ENCODE data around the gene ROR2.

Gene ROR2

DNA sequence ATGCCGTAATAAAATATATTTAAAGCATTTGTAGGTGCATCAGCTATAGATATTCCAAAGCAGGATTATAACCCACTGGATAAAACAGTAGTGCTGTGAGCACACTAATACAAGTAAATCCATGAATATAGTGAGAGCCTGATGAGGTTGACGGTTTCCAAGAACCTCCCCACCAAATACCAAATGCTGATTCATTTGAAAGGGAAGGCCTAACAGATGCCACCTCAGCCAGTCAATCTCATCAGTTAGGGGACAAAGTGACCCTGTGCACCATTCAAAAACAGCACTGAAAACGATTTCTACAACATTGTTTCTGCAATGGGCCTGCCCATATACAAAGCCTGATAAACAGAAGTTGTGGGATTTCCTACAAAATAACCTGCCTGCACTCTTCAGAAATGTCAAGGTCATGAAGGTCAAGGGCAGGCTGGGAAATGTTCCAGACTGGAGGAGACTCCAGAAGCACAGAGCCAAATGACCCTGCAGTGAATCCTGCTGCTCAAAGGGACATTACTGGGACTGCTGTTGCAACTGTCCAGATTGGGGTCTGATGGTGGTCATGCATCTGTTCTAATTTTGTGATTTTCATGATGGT lies 69.6 kb downstream of the ROR2 start:
- Mint-ChIP-seq H3K27me3 (peaks cover 3 to 6% of the 10 kb centered on the region in 2 donors), H3K27ac (no peak overlapping the region), H3K9me3 (no peaks in the 10 kb centered on the region), H3K36me3 (no peaks in the 10 kb centered on the region), H3K4me3 (no peak overlapping the region), H3K4me1 (no peaks in the 10 kb centered on the region)
- DNase-seq (no peak), ATAC-seq (replicated peaks) (no peak)

DNA sequence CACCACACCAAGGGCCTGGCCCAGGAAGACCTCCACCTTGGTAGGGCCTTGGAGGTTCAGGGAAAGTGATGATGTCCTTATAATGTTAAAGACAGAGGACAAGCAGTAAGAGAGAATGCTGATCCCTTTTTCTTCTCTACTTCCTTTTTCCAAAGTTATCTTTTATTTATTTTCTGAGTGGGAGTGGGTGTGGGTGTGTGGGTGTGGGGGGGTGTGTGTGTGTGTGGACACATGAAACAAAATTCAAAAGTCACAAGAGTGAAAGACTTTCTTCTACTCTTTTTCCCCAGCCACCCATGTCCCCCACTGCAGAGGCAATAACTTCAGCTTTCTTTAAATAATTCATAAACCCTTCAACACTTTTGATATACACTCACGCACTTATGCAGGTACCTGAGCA lies 70.8 kb downstream of the ROR2 start:
- no peaks in the 10 kb centered on the region for H3K4me1 Mint-ChIP-seq
- no peaks in the 10 kb centered on the region for H3K9me3 Mint-ChIP-seq
- no peak overlapping the region for H3K27ac Mint-ChIP-seq
- DNase-seq (no peak), ATAC-seq (replicated peaks) (no peak)
- no peaks in the 10 kb centered on the region for H3K36me3 Mint-ChIP-seq
- no peak overlapping the region for H3K4me3 Mint-ChIP-seq
- H3K27me3 Mint-ChIP-seq, result peaks cover 7 to 8% of the 10 kb centered on the region in 2 donors

DNA sequence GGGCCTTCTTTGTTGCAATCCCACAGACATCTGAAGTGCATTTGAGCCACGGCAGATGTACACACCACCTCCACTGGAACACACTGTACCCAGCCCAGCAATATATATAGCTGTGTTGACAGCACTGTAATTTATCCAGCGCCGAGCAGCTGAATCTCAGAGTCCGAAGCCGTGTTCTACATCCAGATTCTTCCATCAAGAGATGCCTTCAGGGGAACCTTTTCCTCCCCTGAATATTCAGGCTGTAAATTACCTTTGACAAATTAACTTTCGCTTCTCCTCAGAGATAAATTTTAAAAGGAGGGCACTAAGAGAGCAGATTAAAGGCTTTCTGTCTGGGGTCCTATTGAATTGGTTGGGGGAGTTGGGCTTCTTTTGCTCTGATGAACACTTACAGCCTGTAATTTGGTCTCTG lies 76.4 kb downstream of the ROR2 start:
- no peak for DNase-seq
- ATAC-seq (replicated peaks), result no peak
- Mint-ChIP-seq H3K36me3 (no peaks in the 10 kb centered on the region), H3K27me3 (peaks cover 17 to 22% of the 10 kb centered on the region in 2 donors), H3K9me3 (no peaks in the 10 kb centered on the region), H3K27ac (no peak overlapping the region), H3K4me1 (no peaks in the 10 kb centered on the region), H3K4me3 (no peak overlapping the region)

DNA sequence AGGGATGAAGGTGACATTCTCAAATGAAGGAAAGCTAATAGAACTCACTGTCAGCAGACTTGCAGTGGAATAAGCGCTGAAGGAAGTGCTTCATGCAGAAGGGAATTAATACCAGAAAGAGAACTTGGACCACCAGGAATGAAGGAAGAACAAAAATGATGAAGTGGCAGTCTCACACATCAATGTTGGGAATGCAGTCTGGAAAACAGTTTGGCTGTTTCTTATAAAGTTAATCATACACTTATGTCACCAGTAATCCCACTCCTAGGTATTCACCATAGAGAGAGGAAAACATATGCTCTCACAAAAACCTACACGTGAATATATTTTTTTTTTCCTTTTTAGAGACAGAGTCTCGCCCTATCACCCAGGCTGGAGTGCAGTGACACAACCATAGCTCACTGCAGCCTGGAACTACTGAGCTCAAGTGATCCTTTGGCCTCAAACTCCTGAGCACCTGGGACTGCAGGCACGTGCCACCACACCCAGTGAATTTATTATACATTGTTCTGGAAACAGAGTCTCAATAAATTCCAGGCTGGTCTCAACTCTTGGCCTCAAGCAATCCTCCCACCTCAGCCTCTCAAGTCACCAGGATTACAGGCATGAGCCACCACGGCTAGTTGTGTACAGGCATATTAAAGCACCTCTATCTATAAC lies 81.2 kb downstream of the ROR2 start:
- Mint-ChIP-seq H3K27ac (no peak overlapping the region), H3K36me3 (no peaks in the 10 kb centered on the region), H3K9me3 (no peaks in the 10 kb centered on the region), H3K27me3 (peaks cover 23 to 33% of the 10 kb centered on the region in 2 donors), H3K4me3 (no peak overlapping the region), H3K4me1 (no peaks in the 10 kb centered on the region)
- ATAC-seq (replicated peaks), result no peak
- DNase-seq, result no peak

DNA sequence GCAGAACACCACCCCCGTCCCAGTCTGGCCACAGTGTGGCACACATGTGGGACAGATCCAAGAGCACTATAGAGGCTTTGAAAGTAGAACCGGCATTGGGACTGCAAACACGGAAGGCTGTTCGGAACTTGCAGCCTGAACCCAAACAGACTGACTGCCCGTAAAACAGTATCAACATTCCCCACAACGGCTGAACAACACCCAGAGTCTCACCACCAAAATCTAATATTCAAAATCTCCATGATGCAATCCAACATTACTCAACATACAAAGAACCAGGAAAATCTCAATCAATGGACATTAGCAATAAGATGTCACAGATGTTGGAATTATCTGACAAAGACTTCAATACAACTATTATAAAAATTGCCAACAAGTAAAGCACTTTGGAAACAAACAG lies 82.3 kb downstream of the ROR2 start:
- Mint-ChIP-seq H3K9me3 (no peaks in the 10 kb centered on the region), H3K27me3 (peaks cover 27 to 36% of the 10 kb centered on the region in 2 donors), H3K4me1 (no peaks in the 10 kb centered on the region), H3K4me3 (no peak overlapping the region), H3K36me3 (no peaks in the 10 kb centered on the region), H3K27ac (no peak overlapping the region)
- ATAC-seq (replicated peaks), result no peak
- no peak for DNase-seq

DNA sequence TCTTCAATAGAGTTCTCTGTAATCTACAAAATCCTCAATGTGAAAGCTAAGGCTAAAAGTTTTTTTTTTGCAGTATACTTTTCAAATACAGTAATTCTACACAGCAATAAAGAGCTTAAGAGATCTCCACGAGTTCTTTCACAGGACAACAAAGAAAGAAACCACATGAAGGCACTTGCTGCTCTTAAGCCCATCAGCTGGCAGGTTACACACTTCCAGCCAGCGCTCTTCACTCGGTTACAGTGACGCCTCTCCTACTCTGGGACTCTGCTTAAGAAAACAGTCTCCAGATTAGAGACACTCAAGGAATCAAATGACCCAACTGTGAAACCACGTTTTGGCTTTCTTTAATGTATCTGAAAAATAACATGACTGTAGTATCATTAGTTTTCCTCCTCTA lies 85.0 kb downstream of the ROR2 start:
- no peak for ATAC-seq (replicated peaks)

DNA sequence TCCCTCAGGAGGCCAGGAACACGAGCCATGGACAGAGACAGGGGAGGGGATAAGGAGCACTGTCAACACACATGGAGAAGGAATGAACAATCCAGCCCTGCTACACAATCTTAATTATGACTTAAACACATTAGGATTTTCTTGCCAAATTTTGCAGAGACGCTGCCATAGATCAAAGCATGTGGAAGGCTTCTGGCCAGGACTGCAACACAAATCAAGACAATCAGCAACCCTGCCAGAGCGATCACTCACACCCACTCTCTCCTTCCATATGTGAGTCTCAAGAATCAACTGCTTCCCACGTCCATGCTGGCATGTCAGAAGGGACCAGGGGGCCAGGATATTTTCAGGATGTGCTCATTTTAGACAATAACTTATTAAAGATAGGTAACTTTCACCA lies 85.6 kb downstream of the ROR2 start:
- no peak overlapping the region for H3K4me3 Mint-ChIP-seq

More for the DNA sequence above, 85.0 kb downstream of the ROR2 start:
- Mint-ChIP-seq H3K4me1 (no peaks in the 10 kb centered on the region), H3K27ac (no peak overlapping the region), H3K36me3 (no peaks in the 10 kb centered on the region), H3K9me3 (peaks cover 4 to 10% of the 10 kb centered on the region in 2 donors), H3K27me3 (peaks cover 19 to 26% of the 10 kb centered on the region in 2 donors), H3K4me3 (no peak overlapping the region)
- no peak for DNase-seq

DNA sequence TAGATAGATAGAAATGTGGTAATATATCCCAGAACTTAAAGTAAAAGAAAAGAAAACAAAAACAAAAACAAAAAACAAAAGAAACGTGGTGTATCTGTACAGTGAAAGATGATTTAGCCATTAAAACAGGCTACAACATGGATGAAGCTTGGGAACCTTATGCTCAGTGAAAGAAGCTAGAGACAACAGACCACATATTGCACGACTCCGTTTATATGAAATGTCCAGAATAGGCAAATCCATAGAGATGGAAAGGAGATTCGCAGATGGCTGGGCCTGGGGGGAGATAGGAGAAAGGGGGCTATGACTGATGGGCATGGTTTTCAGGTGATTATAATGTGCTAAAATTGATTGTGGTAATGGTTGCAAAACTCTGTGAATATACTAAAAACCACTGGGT lies 86.6 kb downstream of the ROR2 start:
- H3K27ac Mint-ChIP-seq, result no peak overlapping the region
- ATAC-seq (replicated peaks) (no peak), DNase-seq (no peak)
- no peaks in the 10 kb centered on the region for H3K4me1 Mint-ChIP-seq
- H3K4me3 Mint-ChIP-seq, result no peak overlapping the region
- H3K36me3 Mint-ChIP-seq, result no peaks in the 10 kb centered on the region
- peaks cover 14 to 21% of the 10 kb centered on the region in 2 donors for H3K27me3 Mint-ChIP-seq
- peaks cover 4 to 10% of the 10 kb centered on the region in 2 donors for H3K9me3 Mint-ChIP-seq

More for the DNA sequence above, 85.6 kb downstream of the ROR2 start:
- Mint-ChIP-seq H3K27ac (no peak overlapping the region), H3K36me3 (no peaks in the 10 kb centered on the region), H3K4me1 (no peaks in the 10 kb centered on the region), H3K9me3 (peaks cover 4 to 10% of the 10 kb centered on the region in 2 donors), H3K27me3 (peaks cover 18 to 25% of the 10 kb centered on the region in 2 donors)
- DNase-seq, result no peak
- no peak for ATAC-seq (replicated peaks)

DNA sequence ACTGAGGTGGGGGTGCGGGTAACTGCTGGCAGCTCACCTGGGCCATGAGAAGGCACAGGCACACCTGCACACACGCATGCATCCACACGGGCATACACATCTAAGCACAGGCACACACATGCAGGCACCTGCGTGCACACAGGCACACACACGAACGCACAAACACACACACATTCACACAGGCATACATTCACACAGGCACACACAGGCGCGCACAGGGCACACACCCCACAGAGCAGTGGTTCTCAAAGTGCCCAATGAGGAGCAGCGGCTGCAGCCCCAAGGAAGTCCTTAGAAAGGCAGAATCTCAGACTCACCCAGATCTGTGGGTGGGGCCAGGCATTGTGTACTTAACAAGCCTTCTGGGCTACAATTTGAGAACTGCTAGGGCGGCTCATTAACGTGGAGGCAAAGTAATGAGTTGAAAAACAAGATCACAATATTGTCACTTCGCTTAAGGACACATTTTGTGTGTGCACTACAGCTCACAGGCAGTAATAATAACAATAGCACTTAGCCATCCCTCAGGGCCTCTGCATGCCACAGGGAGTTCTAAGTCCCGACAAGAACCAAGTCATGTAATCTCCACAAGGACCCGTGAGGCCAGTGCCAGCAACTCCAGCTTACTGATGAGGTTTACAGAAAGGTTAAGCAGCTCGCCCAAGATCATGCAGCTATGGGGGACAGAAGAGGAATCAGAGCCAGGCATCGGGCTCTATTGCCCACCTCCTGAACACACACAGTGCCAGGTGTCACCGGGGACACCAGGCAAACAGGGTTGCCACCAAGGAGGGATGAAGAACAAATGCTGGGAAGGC lies 91.6 kb downstream of the ROR2 start:
- ATAC-seq (replicated peaks), result no peak
- Mint-ChIP-seq H3K4me3 (no peak overlapping the region), H3K4me1 (no peaks in the 10 kb centered on the region), H3K27ac (no peak overlapping the region), H3K27me3 (peaks cover 0 to 5% of the 10 kb centered on the region in 2 donors), H3K36me3 (no peaks in the 10 kb centered on the region), H3K9me3 (peaks cover 4 to 10% of the 10 kb centered on the region in 2 donors)
- DNase-seq, result no peak

DNA sequence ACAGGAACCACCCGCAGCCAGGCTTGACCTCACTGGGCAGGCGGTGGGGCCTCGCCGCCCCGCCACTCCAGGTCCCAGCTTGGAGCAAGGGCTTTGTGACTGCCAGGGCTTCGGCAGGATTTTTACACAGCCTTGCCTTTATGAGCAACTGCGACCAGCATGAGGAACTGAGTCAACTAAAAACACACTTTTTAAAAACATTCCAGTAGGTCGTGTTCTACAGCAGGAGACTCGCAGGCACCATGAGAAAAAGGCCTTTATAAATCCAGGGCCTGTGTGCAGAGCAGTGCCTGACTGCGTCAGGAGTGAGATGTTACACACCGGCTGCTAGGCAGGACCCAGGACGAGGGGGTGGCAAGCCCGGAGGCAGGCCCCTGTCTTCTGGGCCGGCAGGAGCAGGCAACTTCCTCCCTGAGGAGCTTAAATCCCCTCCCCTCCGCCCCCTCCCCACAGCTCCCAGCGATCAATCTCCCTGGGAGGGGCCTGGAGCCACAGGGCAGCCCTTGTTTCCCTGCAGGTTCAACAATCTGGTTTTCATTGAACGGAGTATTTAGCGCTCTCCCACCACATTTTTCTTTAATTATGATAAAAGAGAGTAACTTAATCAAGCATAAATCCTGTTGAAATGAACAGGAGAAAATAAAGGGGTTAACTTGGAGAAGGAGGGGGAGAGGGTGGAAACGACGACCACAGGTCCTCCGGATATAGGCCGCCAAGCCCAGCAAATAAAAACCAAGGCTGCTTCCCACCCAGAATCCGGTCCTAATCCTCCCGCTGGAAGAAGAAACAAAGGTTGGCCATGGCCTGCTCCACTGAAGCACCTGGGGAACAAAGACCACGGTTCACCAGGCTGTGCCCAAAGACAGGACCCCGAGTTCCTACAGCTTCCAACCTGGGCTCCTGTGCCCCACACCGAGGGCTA lies 92.5 kb downstream of the ROR2 start:
- Mint-ChIP-seq H3K4me1 (peaks cover 0 to 2% of the 10 kb centered on the region in 2 donors), H3K9me3 (peaks cover 4 to 10% of the 10 kb centered on the region in 2 donors), H3K4me3 (no peak overlapping the region), H3K27me3 (peaks cover 5 to 6% of the 10 kb centered on the region in 2 donors), H3K27ac (no peak overlapping the region), H3K36me3 (no peaks in the 10 kb centered on the region)
- DNase-seq, result no peak
- no peak for ATAC-seq (replicated peaks)

DNA sequence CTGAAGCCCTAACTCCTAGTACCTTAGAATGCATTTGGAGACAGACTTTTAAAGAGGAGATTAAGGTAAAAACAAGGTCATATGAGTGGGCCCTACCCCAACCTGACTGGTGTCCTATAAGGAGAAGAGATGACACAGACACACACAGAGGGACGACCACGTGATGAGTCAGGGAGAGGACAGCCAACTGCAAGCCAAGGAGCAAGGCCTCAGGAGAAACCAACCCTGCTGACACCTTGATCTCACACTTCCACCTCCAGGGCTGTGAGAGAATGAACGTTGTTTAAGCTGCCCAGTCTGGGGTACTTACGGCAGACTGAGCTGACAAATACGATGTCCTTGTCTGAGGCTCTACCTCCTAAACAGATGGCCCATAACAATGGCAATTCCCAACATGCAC lies 93.6 kb downstream of the ROR2 start:
- DNase-seq (no peak), ATAC-seq (replicated peaks) (no peak)
- Mint-ChIP-seq H3K27me3 (peaks cover 5 to 6% of the 10 kb centered on the region in 2 donors), H3K4me3 (no peak overlapping the region), H3K27ac (no peak overlapping the region), H3K9me3 (peaks cover under 1 to 2% of the 10 kb centered on the region in 2 donors), H3K4me1 (peaks cover 0 to 2% of the 10 kb centered on the region in 2 donors), H3K36me3 (no peaks in the 10 kb centered on the region)

DNA sequence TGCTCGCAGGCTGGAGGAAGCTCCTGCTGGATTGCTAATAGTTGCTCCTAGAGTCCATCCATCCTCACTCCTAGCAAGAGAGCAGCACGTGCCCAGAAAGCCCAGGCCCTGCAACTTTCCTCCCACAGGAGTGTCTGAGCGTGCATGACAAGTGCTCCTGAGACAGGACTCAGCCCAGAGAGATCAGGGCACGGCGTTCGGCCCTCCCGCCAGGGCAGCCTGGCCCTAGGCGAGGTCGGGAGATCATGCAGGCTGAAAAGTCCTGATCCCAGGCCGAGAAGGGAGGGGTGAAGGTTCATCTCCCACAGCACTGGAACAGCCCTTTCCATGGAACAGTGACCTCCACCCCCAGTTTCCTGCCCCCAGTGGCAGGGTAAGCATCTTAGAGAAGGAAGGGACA lies 94.8 kb downstream of the ROR2 start:
- Mint-ChIP-seq H3K4me3 (no peak overlapping the region), H3K36me3 (no peaks in the 10 kb centered on the region), H3K4me1 (peaks cover 0 to 2% of the 10 kb centered on the region in 2 donors), H3K9me3 (no peaks in the 10 kb centered on the region), H3K27ac (no peak overlapping the region), H3K27me3 (peaks cover 5 to 6% of the 10 kb centered on the region in 2 donors)
- DNase-seq (no peak), ATAC-seq (replicated peaks) (no peak)

DNA sequence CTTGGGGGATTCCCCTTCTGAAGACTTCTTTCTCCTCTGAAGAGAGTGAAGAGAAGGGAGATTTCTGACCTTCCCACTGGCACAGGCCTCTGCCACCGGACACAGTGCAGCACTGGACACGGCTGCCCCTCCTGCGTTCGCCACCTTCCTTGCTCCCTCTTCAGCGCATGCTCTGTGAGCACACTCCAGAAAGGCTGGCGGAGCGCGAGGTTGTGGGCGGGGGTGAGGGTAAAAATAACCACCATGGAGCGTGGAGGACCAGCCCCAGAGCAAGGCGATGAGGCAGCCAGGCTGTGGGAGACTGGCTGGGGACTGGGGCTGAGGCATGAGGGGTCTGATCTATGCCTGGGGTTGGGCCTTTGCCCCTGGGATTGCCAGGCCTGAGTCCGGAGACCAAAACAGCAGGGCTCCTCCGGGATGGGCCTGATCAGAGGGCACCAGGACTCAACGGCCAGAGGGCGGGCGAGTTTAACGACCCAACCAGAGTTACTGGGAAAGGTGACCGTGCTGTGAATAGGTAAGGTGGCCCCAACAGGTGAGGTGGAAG lies 97.2 kb downstream of the ROR2 start:
- Mint-ChIP-seq H3K4me3 (no peak overlapping the region), H3K27me3 (peaks cover 5 to 6% of the 10 kb centered on the region in 2 donors), H3K9me3 (no peaks in the 10 kb centered on the region), H3K4me1 (peaks cover under 1 to 2% of the 10 kb centered on the region in 2 donors), H3K36me3 (no peaks in the 10 kb centered on the region), H3K27ac (peak overlapping the region; percentile 71)
- ATAC-seq (replicated peaks), result no peak
- no peak for DNase-seq

DNA sequence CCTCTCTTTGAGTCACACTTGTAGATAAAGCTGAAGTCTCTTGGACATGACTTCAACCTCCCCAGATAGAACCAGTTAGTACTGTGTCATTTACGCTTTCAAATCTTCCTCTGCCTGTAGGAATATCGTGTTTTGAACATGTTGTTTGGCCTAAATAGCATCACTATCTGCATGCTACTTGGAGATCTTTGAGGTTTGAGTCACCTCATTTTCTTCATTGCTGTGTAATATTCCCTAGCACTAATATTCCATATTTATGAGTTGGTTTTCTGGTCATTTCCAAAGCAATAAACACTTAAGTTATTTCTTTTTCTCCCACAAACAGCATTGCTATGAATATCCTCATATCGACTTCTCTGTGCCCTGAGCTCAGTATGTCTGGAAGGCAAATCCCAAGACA lies 100.3 kb downstream of the ROR2 start:
- peaks cover 7% of the 10 kb centered on the region in 2 donors for H3K4me1 Mint-ChIP-seq
- peaks cover 0 to 22% of the 10 kb centered on the region in 2 donors for H3K27me3 Mint-ChIP-seq

More for the DNA sequence above, 100.3 kb downstream of the ROR2 start:
- ATAC-seq (replicated peaks) (no peak), DNase-seq (no peak)
- H3K9me3 Mint-ChIP-seq, result no peaks in the 10 kb centered on the region
- no peaks in the 10 kb centered on the region for H3K36me3 Mint-ChIP-seq
- H3K27ac Mint-ChIP-seq, result no peak overlapping the region
- no peak overlapping the region for H3K4me3 Mint-ChIP-seq

All from stimulated activated naive B cell treated with anti-CD40 and anti-IgM and Interleukin-4, amounts not matched to agents 10 μg/mL and 1 μg/mL and 100 μg/mL, for 72 hours (primary cell).